HepG2 (cell line): ENCODE measurements around the gene EARS2. TPM values are rescaled to one million over a fixed set of nuclear protein-coding genes. Genes with fewer than 3 reads are reported as not detected.
A peak's percentile ranks its signal among the peaks of the same experiment; 100 is the strongest.

Source experiments
- ATAC-seq: fragments of 200-7000 bp; cut with Tn5 transposase; 3 replicates; pipeline ENCODE4 v1.9.1; 2020; ENCODE audit warnings: mild to moderate bottlenecking, moderate library complexity
- BruUV-seq: library from RNA; stranded (reverse); fragments of 400-500 nt; replicated peaks from 2 replicates; lab custom pipeline; 2021; lab: Mats Ljungman, UMichigan
- CTCF ChIA-PET: fragments of 300-600 bp; formaldehyde crosslinking; extraction: SDS; loops from one replicate; lab custom pipeline; 2021; ENCODE audit warnings: low total read pairs, inconsistent platforms, low intra/inter-chr PET ratio; lab: Yijun Ruan, JAX
- POLR2A ChIA-PET: fragments of 350-600 bp; sonication (Branson Sonifier 250); formaldehyde crosslinking; loops from one replicate; lab custom pipeline; 2020; ENCODE audit warnings: antibody characterized with exemption, inconsistent platforms; lab: Yijun Ruan, JAX
- DNase-seq: peaks from one replicate; pipeline ENCODE4 v3.0.0-alpha.2; 2015; ENCODE audit warnings: low spot score
- FAIRE-seq: peaks from 3 replicates; lab custom pipeline; 2011; peaks lifted over from hg19 to GRCh38; lab: Jason Lieb, UNC
- H2AFZ ChIP-seq: one replicate; pipeline ENCODE4 v1.6.1; 2011; ENCODE audit warnings: low read length, inconsistent platforms
- H3K27ac ChIP-seq: fragments of 300-600 bp; 3 replicates; pipeline ENCODE4 v1.8.0; 2011; ENCODE audit warnings: mixed run types, mild to moderate bottlenecking, mixed read lengths, low read length, inconsistent platforms; ENCODE audit not compliant: insufficient read depth; ENCODE audit errors: extremely low read length
- H3K27me3 ChIP-seq, 2 experiments: fragments of 200-600 bp in 1 of 2; 2 replicates in 1 of 2; 3 replicates in 1 of 2; pipeline versions ENCODE4 v1.6.0 to v1.8.0; 2011; ENCODE audit warnings: low read length in 2 of 2, mild to moderate bottlenecking in 2 of 2, moderate library complexity in 2 of 2, inconsistent platforms in 1 of 2; ENCODE audit not compliant: insufficient read depth in 2 of 2, control insufficient read depth in 1 of 2
- H3K36me3 ChIP-seq, 2 experiments: fragments of 200-600 bp in 1 of 2; replicated peaks in 1 of 2; 2 replicates in 1 of 2; 3 replicates in 1 of 2; pipeline versions ENCODE4 v1.5.1 to v1.8.0; 2011; ENCODE audit warnings: low read length in 2 of 2, inconsistent platforms in 1 of 2; ENCODE audit not compliant: insufficient read depth in 2 of 2, control insufficient read depth in 1 of 2
- H3K4me1 ChIP-seq: 2 replicates; pipeline ENCODE4 v1.5.1; 2012; ENCODE audit warnings: low read length, inconsistent platforms; ENCODE audit not compliant: insufficient read depth
- H3K4me2 ChIP-seq: 2 replicates; pipeline ENCODE4 v1.6.0; 2011; ENCODE audit warnings: low read depth, low read length, inconsistent platforms
- H3K4me3 ChIP-seq, 3 experiments: fragments of 200-600 bp in 1 of 3; sonication (generic), shearing (Covaris generic) in 1 of 3; replicated peaks in 1 of 3; 2 replicates each; pipeline ENCODE4 v1.5.1; 2011 to 2016; ENCODE audit warnings: low read length in 3 of 3, inconsistent platforms in 2 of 3, low read depth in 2 of 3, mild to moderate bottlenecking in 2 of 3, control low read depth in 1 of 3, mixed read lengths in 1 of 3; ENCODE audit not compliant: insufficient read depth in 1 of 3
- H3K79me2 ChIP-seq: one replicate; pipeline ENCODE4 v1.6.1; 2011; ENCODE audit warnings: low read length, inconsistent platforms; ENCODE audit not compliant: insufficient read depth
- H3K9ac ChIP-seq: 2 replicates; pipeline ENCODE4 v1.6.0; 2011; ENCODE audit warnings: mild to moderate bottlenecking, low read depth, low read length, inconsistent platforms; ENCODE audit not compliant: insufficient read depth
- H3K9me3 ChIP-seq: 2 replicates; pipeline ENCODE4 v1.5.1; 2012; ENCODE audit warnings: mild to moderate bottlenecking, low read length
- H4K20me1 ChIP-seq: 2 replicates; pipeline ENCODE4 v1.6.0; 2011; ENCODE audit warnings: inconsistent platforms, mild to moderate bottlenecking, low read length, moderate library complexity; ENCODE audit not compliant: insufficient read depth
- MBD4 ChIP-seq: IDR thresholded peaks from 2 replicates; pipeline ENCODE4 v1.6.1; 2012; ENCODE audit warnings: low read length, inconsistent platforms, borderline replicate concordance
- POLR2G ChIP-seq: fragments of 200-400 bp; formaldehyde crosslinking; IDR thresholded peaks from 2 replicates; pipeline ENCODE4 v1.6.1; 2018; ENCODE audit warnings: mild to moderate bottlenecking, low read depth, low read length, moderate library complexity
- TOPORS ChIP-seq: sonication (generic); formaldehyde crosslinking; IDR thresholded peaks from 2 replicates; pipeline ENCODE4 v1.8.0; 2023; ENCODE audit warnings: mild to moderate bottlenecking, missing genetic modification reagents
- WGBS: methylation state at CpG from one replicate; pipeline ENCODE4 v1.1.6; 2017; ENCODE audit warnings: low lambda C conversion rate; 5-methylcytosine and 5-hydroxymethylcytosine counted together
- in situ Hi-C: cut with HindIII; loops from 2 replicates; pipeline ENCODE4 v1.10.0; 2017; ENCODE audit warnings: low pct_unique_long_range_greater_than_20kb; ENCODE audit not compliant: extremely low pct_ligation_motif_present
- intact Hi-C: fragments of 100-400 bp; cut with micrococcal nuclease; formaldehyde crosslinking; loops from one replicate; pipeline ENCODE4 v1.10.0; 2022; ENCODE audit not compliant: unreplicated experiment
- polyA plus RNA-seq, 8 experiments: library from polyadenylated mRNA; depleted of rRNA in 3 of 8; stranded (reverse) in 7 of 8; unstranded in 1 of 8; fragments of >200 nt; fragmentation: Illumina TruSeq in 4 of 8; extraction: Trizol in 4 of 8; gene quantifications; 2 replicates each; pipeline versions ENCODE4 v1.2.1 to v1.2.3, GENCODE V29; 2011 to 2016; ENCODE audit warnings: low read depth in 4 of 8, missing spikeins in 1 of 8, mixed read lengths in 1 of 8; ENCODE audit not compliant: insufficient read depth in 1 of 8
- total RNA-seq, 5 experiments: library from RNA; depleted of rRNA; stranded (reverse); fragments of >200 nt; fragmentation: Illumina TruSeq; extraction: Trizol; gene quantifications; 2 replicates each; pipeline ENCODE4 v1.2.3, GENCODE V29; 2016; ENCODE audit warnings: low read depth in 1 of 5
- TF ChIP-seq, protein P1 (sequence below): sonication (generic); formaldehyde crosslinking; IDR thresholded peaks from 2 replicates; pipeline ENCODE4 v1.4.0; 2020; ENCODE audit warnings: mild to moderate bottlenecking, missing genetic modification reagents

Gene EARS2
- total and polyA plus RNA-seq, 2 of the 13 experiments (the other 11 are each of a cell fraction or from before 2014, with no cell fraction given) = 49.4 to 80.4 TPM

- TF ChIP-seq, protein P1, sequence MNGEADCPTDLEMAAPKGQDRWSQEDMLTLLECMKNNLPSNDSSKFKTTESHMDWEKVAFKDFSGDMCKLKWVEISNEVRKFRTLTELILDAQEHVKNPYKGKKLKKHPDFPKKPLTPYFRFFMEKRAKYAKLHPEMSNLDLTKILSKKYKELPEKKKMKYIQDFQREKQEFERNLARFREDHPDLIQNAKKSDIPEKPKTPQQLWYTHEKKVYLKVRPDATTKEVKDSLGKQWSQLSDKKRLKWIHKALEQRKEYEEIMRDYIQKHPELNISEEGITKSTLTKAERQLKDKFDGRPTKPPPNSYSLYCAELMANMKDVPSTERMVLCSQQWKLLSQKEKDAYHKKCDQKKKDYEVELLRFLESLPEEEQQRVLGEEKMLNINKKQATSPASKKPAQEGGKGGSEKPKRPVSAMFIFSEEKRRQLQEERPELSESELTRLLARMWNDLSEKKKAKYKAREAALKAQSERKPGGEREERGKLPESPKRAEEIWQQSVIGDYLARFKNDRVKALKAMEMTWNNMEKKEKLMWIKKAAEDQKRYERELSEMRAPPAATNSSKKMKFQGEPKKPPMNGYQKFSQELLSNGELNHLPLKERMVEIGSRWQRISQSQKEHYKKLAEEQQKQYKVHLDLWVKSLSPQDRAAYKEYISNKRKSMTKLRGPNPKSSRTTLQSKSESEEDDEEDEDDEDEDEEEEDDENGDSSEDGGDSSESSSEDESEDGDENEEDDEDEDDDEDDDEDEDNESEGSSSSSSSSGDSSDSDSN (CRISPR knock-in tag) = no peak
Observed at GRCh38 chr16:23573817-23574216, 16.7 kb upstream of the EARS2 start (continued).

GRCh38 chr16:23572394-23572793 is 15.2 kb upstream of the EARS2 start:
- FAIRE-seq = no peak
- BruUV-seq = no TSS peak
- no peak for DNase-seq
- CTCF ChIA-PET = no interaction called here
- intact Hi-C loops (no loop called here), in situ Hi-C loops (no loop called here)
- no peak overlapping the region for H3K27ac ChIP-seq
- H3K79me2 ChIP-seq = no peaks in the 10 kb centered on the region
- WGBS = 96% methylated on average over 9 of the region's 9 CpGs
- no peak overlapping the region for H3K9ac ChIP-seq
- H3K4me3 ChIP-seq = no peak overlapping the region
- no peak overlapping the region for H3K4me2 ChIP-seq
- H3K4me1 ChIP-seq = no peaks in the 10 kb centered on the region
- no peak for ATAC-seq
- H3K9me3 ChIP-seq = no peaks in the 10 kb centered on the region
- H2AFZ ChIP-seq = no peak overlapping the region
- H4K20me1 ChIP-seq = peaks cover 5% of the 10 kb centered on the region; the same call in 1 of the 2 replicates
- TF ChIP-seq POLR2G = peak; percentile 2; the same call in 1 of the 2 replicates
- TF ChIP-seq MBD4 = no peak
- TF ChIP-seq TOPORS (CRISPR knock-in tag) = no peak
- TF ChIP-seq, all 625 proteins: peak for 1
- Histone ChIP-seq H3K27me3 (no peaks in the 10 kb centered on the region), H3K36me3 (peaks cover 48 to 81% of the 10 kb centered on the region in 2 experiments)
- POLR2A ChIA-PET = interaction anchor here (1.5 to 2.1 kb wide), 2 partner anchors 15 to 18 kb away, joined by 4 to 8 read pairs; partner anchors contain the start of genes EARS2 and UBFD1
